GM19395 (cell line): ENCODE measurements around the gene DVL1.

Source experiments
- ATAC-seq: cut with Tn5 transposase; IDR thresholded peaks from one replicate; pipeline ENCODE4 v1.9.1; 2021; ENCODE audit warnings: mild to moderate bottlenecking, moderate library complexity; ENCODE audit not compliant: unreplicated experiment

Gene DVL1

DNA sequence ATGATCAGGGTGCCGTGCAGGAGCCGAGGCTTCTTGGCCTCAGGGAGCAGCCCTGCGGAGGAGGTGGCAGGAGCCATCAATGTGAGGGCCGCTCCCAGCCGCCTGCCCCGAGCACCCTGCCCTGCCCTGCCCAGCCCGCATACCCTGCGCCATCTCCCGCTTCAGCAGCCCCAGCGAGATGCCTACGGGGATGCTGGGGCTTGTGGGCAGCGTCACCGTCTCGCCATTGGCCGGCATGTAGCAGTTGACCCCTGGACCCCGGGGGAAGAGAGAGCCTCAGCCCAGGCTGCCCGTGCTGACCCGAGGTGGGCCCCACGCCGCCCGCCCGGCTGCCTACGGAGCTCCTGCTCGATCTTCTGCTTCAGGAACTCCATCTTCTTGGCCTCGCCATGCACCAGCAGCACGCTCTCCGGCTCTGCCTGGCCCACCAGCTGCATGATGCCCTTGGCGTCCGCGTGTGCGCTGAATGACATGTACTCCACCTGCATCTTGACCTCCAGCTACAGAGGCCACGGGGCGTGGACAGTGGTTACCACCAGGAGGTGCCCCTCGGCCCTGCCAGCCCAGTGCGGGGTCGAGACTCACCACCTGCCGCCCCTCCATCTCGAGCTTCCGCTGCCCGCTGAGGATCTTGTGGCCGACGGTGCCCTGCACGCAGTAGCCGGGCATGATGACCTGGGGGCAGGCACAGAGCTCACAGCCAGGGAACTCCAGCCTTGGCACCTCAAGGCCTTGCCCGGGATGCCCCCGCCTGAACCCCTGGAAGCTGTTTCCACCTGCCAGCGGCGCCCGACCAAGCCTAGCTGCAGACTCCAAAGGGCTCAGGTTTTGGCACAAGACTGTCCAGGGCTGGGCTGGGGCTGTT, 36.5 kb downstream of the DVL1 start:
- no peak for ATAC-seq

DNA sequence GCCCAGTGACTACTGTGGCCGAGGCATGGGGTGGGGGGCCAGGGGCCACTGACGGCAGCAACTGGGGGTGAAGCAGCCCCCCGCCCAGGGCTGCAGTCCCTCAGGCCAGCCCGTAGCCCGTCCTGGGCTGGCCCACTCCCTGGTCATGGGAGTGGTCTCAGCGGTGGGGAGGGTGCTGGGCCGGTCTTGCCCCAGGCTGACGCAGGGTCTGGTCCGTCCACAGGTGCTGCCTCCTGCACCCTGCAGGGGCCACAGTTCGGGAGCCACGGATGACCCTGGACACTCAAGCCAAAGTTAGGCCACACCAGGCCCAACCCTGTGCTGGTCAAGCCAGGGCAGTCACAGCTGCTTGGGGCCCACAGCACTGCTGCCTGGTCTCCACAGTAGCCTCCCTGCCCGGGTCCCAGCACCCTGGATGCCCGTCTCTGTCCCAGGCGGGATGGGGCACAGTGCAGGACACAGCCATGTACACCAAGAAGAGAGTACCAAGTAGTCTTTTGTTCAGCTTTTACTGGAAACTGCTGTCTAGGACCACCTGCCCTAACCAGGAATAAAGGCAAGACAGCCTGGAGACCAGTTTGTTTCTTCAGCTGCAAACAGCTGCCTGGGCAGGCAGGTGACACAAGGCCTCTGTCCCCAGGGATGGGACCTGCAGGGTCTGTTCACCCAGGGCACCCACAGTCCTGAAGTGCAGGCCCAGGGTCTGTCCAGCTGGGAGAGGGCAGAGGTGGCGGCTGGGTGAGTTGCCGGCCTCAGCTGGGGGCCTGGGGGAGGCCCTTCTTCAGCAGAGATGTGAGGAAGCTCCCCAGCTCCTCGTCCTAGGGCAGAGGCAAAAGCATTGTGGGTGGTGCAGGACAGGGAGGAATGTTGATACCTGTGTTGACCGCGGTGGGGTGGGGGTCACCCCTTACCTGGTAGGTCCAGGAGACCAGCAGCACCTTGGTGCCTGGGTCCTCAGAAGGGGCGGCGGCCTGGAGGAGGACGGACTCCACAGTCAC, 37.8 kb downstream of the DVL1 start:
- ATAC-seq: no peak

DNA sequence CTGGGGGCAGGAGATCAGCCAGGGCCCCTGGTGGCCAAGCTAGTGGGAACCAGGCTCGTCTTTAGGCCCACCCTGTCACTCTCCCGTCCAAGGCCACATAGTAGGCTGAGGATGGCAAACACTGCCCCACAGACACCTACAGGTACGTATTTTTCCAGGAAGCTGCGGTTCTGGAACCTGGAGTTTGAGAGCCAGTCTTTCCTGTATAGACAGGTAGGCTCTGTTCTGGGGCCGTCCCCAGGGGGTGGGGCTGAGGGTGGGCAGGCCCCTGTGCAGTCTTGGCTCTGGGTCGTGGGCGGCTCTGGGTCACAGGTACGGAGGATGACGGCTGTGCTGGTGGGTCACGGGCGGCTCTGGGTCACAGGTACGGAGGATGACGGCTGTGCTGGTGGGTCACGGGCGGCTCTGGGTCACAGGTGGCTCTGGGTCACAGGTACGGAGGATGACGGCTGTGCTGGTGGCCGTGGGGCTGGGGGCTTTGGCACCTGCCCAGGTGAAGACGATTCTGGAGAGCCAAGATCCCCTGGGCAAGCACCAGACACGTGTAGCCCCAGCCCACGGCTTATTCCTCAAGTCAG, 38.7 kb downstream of the DVL1 start:
- no peak for ATAC-seq

DNA sequence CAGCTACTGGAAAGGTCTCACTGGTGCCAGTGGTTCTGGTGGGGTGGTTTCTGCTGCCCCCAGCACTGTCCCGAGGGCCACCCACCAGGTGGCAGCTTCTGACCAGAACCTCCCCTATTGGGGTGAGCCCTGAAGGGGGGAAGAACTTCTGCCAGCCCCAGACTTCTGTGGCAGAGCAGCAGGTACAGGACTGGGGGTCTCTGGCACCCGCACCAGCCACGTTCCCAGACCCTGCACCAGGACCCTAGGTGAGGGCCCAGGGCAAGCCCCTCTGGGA, 39.2 kb downstream of the DVL1 start:
- ATAC-seq: no peak

DNA sequence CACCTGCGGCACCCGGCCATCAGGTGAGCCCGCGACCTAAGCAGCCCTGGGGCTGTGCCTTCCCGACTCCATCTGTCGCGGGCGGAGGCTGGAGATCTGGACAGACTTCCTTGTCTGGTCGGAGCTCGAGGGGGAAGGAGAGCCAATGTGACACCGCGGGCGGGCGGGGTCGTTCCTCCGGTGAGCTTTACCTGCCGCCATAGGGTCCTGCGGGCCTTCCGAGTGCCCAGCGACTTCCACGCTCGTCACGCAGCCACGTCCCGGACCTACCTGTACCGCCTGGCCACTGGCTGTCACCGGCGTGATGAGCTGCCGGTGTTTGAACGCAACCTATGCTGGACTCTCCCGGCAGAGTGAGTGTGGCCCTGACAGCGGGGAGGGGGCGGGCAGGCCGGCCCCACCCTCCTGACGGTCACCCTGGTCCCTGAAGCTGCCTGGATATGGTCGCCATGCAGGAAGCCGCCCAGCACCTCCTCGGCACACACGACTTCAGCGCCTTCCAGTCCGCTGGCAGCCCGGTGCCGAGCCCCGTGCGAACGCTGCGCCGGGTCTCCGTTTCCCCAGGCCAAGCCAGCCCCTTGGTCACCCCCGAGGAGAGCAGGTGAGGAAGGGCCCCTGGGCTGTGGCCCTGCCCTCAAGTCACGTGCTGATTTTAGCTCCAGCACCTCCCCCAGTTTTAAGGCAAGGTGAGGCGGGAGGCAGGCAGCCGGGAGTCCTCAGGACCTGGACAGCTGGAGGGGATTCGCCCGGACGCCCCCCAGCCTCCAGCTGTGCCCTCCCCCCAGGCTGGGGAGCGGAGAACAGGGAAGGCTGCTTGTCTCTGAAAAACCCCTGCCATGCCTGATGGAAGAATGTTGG, 39.7 kb downstream of the DVL1 start:
- no peak for ATAC-seq

DNA sequence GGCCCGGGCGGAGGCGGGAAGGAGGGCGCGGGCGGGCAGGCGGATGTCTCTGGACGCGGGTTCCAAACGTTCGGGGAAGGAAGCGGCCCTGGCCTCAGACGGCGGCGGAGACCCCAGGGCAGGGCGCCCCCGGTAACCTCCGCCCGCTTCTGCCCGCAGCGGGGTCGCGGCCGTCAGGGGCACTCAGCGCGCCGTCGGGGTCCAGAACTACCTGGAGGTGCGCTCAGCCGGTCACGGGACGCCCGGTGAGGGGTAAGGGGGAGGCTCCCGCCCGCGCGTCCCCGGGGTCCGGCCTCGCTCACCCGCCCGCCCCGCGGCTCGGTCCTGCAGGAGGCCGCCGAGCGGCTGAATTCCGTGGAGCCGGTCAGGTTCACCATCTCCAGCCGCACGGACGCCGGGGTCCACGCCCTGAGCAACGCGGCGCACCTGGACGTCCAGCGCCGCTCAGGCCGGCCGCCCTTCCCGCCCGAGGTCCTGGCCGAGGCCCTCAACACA, 40.4 kb downstream of the DVL1 start:
- ATAC-seq: peak; percentile 6

DNA sequence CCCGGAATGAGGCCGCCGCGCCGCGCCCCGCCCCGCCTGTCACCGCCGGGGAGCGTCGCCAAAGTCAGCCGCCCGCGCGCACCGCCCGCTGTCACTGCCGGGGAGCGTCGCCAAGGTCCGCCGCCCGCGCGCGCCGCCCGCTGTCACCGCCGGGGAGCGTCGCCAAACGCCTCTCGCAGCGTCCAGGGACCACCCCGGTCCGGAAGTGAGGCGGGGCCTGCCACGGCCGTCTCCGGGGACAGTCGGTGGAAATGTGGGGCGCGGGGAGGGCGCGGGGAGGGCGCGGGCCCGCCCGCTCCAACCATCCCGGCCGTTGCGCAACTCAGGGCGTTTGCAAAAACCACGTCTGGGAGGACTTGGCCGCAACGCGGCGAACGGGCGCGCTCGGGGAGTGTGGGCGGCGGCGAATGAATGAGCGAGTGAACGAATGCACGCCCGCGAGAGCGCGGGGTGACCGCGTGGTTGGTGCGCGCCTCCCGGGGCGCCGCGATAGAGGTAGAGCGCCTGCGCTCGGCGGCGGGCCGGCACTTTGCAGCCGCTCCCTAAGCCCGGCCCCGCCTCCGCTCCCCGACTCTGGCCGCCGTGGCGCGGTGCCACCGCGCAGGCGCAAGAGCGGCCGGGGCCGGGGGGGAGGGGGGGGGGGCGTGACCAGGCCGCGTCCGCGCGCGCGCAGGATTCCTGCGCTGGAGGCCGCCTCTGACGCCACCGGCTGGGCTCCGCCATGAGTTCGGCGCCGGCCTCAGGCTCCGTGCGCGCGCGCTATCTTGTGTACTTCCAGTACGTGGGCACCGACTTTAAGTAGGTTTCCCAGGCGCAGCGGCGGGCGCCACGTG, 41.1 kb downstream of the DVL1 start, which contains the start of the genes ACAP3 and PUSL1:
ACAP3 (minus strand) TSS at position 8 of the 833 bp plus-strand sequence. CDS start 115 bp downstream, outside the sequence.
PUSL1 (plus strand) TSS at position 675 of the 833 bp plus-strand sequence; CDS start at position 722, 47 bp downstream.
- peak; percentile 55 for ATAC-seq

- peak; percentile 2 for ATAC-seq
Measured at GRCh38 chr1:1307261-1307922, 41.8 kb downstream of the DVL1 start.

- ATAC-seq: no peak
Measured at GRCh38 chr1:1306661-1307260, 42.5 kb downstream of the DVL1 start.

- ATAC-seq: no peak
Measured at GRCh38 chr1:1306070-1306660, 43.1 kb downstream of the DVL1 start.

DNA sequence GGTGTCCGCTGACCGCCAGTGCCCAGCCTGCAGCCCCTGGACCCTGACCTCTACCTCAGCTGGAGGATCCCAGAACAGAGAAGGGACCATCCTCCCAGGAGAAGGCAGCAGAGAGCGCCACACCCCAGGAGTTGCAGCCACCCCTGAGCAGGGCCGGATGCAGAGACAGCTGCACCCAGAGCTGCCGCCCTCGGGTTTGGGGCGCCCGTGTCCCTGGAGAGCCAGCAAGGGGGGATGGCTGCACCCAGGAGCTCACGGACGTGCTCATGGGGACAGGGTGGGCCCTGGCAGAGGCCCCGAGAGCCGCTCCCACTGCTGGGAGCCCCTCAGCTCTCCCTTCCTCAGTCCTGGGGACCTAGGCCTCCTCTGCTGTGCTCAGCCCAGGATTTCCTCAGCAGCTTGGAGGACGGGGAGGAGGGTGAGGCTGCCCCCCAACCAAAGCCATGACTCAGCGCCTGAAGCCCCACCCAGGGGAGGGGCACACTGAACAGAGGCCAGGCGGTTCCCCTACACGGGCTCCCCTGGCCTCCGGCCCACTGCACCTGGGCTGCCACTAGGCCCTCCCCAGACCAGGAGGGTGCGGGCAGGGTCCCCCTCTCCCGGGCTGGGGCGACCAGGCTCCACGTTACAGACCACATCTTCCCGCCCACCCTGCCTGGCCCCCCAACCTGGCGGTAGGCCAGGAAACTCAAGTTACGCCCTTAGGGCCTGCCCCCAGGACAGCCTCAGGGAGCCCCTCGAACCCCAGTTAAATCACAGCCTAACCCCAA, 43.7 kb downstream of the DVL1 start:
- ATAC-seq: no peak

DNA sequence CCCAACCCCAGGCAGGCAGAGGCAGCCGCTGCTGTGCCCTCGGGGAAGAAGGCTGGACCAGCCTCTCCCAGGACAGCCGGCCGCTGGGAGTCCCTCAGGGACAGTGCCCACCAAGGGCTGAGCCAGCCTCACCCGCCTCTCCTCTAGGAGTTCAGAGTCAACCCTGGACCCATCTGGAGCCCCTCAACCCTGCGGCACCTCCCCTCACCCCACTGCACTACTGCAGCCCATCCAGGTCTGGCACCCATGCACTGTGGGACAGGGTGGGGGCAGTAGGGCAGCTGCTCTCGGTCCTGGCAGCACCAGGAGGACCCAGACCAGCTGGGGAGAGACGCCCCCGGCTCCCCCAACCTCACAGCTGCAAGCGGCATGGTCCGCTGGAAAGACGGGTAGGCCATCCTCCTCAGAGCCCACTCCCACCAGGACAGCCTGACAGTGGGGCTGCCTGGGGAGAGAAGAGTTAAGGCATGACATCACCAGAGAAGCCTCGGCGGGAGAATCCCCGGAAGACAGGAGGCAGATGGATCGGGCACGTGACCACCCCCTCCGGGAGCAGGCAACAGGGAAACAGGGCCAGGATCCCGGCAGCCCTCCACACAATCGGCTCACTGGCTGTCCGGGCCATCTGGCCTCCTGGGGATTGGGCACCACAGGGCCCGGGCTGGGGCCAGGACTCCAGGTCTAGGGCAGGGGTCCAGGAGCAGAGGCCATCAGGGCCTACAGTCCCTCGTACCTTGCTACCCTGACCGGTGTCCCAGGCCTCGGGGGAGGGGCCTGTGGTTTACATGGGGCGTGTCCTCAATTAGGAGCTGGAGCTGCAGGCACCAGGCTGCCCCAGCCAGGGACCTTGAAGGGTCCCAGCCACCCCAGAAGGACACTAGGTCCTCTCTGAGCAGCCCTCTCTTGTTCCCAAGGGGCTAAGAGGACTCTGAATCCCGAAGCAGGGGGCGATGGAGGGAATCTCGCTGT, 44.6 kb downstream of the DVL1 start:
- ATAC-seq: no peak

DNA sequence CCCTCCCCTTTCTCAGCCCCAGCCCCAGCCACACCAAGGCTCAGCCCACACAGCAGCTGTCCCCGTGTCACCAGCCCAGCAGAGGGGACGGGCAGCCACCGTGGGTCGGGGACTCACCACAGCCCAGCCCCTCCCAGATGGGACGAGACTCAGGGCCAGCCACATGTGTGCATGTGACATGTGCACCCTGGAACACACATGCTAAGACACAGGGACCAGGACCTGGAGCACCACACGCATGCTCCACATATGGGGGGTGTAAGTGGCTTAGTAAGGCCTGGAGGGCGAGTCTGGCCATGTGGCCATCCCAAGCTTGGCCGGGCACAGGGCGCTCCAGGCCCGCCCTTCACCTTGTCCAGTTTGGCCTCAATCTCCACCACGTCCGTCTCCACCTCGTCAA, 45.5 kb downstream of the DVL1 start:
- no peak for ATAC-seq

GRCh38 chr1:1302951-1303509, 46.2 kb downstream of the DVL1 start:
- no peak for ATAC-seq

GRCh38 chr1:1302006-1302430, 47.2 kb downstream of the DVL1 start:
- ATAC-seq: no peak

DNA sequence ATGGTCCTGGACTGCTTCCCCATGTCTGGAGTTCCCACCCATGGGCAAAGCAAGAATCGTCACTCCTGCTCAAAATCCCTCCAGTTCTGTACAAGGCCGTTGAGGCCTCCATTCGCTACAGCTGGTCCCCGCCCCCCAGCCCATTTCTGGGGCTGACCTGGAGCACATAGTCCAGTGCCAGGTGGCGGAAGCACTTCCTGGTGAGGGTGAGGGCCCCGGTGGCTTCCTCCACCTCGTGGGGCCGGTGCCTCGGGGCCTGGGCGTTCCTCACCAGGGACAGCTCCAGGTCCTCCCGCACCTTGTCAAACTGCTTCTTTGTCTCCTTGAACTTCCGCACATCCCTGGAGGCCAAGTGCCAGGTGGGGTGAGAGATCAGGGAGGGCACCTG, 48.9 kb downstream of the DVL1 start:
- no peak for ATAC-seq
